SK-N-SH treated with all-trans-retinoic acid at 6 μM for 48 hours (cell line): Measurements from ENCODE around the gene CD101.
A peak's percentile ranks its signal among the peaks of the same experiment; 100 is the strongest.

Experiments
- ATAC-seq: fragments of 200-7000 bp; cut with Tn5 transposase; 3 replicates; pipeline ENCODE4 v1.9.1; 2020; ENCODE audit warnings: mild to moderate bottlenecking, moderate library complexity
- ARNTL ChIP-seq: fragments of 450-650 bp; formaldehyde crosslinking; IDR thresholded peaks from 2 replicates; pipeline ENCODE4 v1.5.0; 2020; ENCODE audit warnings: low read depth, mild to moderate bottlenecking, moderate library complexity, borderline replicate concordance
- BACH2 ChIP-seq: fragments of 250-450 bp; sonication (Bioruptor Pico); IDR thresholded peaks from 2 replicates; pipeline ENCODE4 v1.9.0; 2021; ENCODE audit warnings: mild to moderate bottlenecking, borderline replicate concordance
- CSDC2 ChIP-seq: fragments of 250-450 bp; sonication (Bioruptor Pico); IDR thresholded peaks from 2 replicates; pipeline ENCODE4 v1.5.0; 2020; ENCODE audit warnings: mild to moderate bottlenecking, moderate library complexity
- ESRRG ChIP-seq: fragments of 250-450 bp; sonication (Bioruptor Pico); IDR thresholded peaks from 2 replicates; pipeline ENCODE4 v1.6.1; 2021; ENCODE audit warnings: mild to moderate bottlenecking
- GLIS3 ChIP-seq: fragments of 250-450 bp; sonication (Bioruptor Pico); IDR thresholded peaks from 2 replicates; pipeline ENCODE4 v1.5.0; 2020; ENCODE audit warnings: mild to moderate bottlenecking, moderate library complexity
- ISL1 ChIP-seq: fragments of 250-450 bp; sonication (Bioruptor Pico); IDR thresholded peaks from 2 replicates; pipeline ENCODE4 v2.1.2; 2022; ENCODE audit warnings: mild to moderate bottlenecking, moderate library complexity
- OSR1 ChIP-seq: fragments of 250-450 bp; sonication (Bioruptor Pico); IDR thresholded peaks from 2 replicates; pipeline ENCODE4 v1.8.0; 2022; ENCODE audit warnings: moderate library complexity, mild to moderate bottlenecking, inconsistent platforms
- PPARA ChIP-seq: fragments of 250-450 bp; sonication (Bioruptor Pico); IDR thresholded peaks from 2 replicates; pipeline ENCODE4 v1.5.0; 2020; ENCODE audit warnings: mild to moderate bottlenecking, borderline replicate concordance
- SNAI2 ChIP-seq: fragments of 250-450 bp; sonication (Bioruptor Pico); IDR thresholded peaks from 2 replicates; pipeline ENCODE4 v1.5.0; 2020; ENCODE audit warnings: mild to moderate bottlenecking, moderate library complexity
- TCF4 ChIP-seq: fragments of 250-450 bp; sonication (Bioruptor Pico); IDR thresholded peaks from 2 replicates; pipeline ENCODE4 v1.8.0; 2021; ENCODE audit warnings: mild to moderate bottlenecking, moderate library complexity, borderline replicate concordance
- TOX ChIP-seq: fragments of 250-450 bp; sonication (Bioruptor Pico); IDR thresholded peaks from 2 replicates; pipeline ENCODE4 v1.8.0; 2021; ENCODE audit warnings: mild to moderate bottlenecking, moderate library complexity, borderline replicate concordance
- ZC3H10 ChIP-seq: fragments of 250-450 bp; sonication (Bioruptor Pico); IDR thresholded peaks from 2 replicates; pipeline ENCODE4 v1.5.1; 2021; ENCODE audit warnings: mild to moderate bottlenecking, moderate library complexity
- ZFP3 ChIP-seq: fragments of 250-450 bp; sonication (Bioruptor Pico); IDR thresholded peaks from 2 replicates; pipeline ENCODE4 v1.5.0; 2020; ENCODE audit warnings: mild to moderate bottlenecking, moderate library complexity
- ZFP30 ChIP-seq: fragments of 450-650 bp; formaldehyde crosslinking; IDR thresholded peaks from 2 replicates; pipeline ENCODE4 v1.5.0; 2022; ENCODE audit warnings: mild to moderate bottlenecking, moderate library complexity
- ZNF565 ChIP-seq: fragments of 450-650 bp; formaldehyde crosslinking; conservative IDR thresholded peaks from 2 replicates; pipeline ENCODE4 v1.5.0; 2020; ENCODE audit warnings: low read depth, mild to moderate bottlenecking, moderate library complexity
- ZNF8 ChIP-seq: fragments of 450-650 bp; formaldehyde crosslinking; IDR thresholded peaks from 2 replicates; pipeline ENCODE4 v1.5.0; 2020; ENCODE audit warnings: mild to moderate bottlenecking, moderate library complexity
- TF ChIP-seq, protein P1 (sequence below): fragments of 250-450 bp; sonication (Bioruptor Pico); IDR thresholded peaks from 2 replicates; pipeline ENCODE4 v1.8.0; 2020; ENCODE audit warnings: mild to moderate bottlenecking, moderate library complexity, borderline replicate concordance
- TF ChIP-seq, protein P2 (sequence below): fragments of 250-450 bp; sonication (Bioruptor Pico); IDR thresholded peaks from 2 replicates; pipeline ENCODE4 v1.5.1; 2021; ENCODE audit warnings: mild to moderate bottlenecking, moderate library complexity
- TF ChIP-seq, protein P3 (sequence below): fragments of 250-450 bp; sonication (Bioruptor Pico); IDR thresholded peaks from 2 replicates; pipeline ENCODE4 v1.5.1; 2020; ENCODE audit warnings: low read depth, mild to moderate bottlenecking, moderate library complexity
- TF ChIP-seq, protein P4 (sequence below): fragments of 250-450 bp; sonication (Bioruptor Pico); IDR thresholded peaks from 2 replicates; pipeline ENCODE4 v1.8.0; 2021; ENCODE audit warnings: low read depth, mild to moderate bottlenecking, moderate library complexity, borderline replicate concordance
- TF ChIP-seq, protein P5 (sequence below): fragments of 250-450 bp; sonication (Bioruptor Pico); IDR thresholded peaks from 2 replicates; pipeline ENCODE4 v1.5.0; 2020; ENCODE audit warnings: mild to moderate bottlenecking, moderate library complexity

CD101 gene

DNA sequence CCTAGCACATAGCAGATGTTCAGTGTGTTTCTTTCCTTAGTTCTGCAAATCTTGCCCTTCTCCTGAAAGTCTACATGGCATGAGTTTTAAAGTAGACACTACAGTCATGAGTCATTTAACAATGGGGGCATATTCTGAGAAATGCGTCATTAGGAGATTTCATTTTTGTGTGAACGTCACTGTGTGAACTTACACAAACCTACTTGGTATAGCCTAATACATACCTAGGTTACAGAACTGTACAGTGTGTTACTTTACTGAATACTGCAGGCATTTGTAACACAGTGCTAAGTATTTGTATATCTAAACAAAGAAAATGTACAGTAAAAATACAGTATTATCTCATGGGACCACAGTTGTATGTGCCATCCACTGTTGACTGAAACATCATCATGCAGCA, 68.6 kb downstream of the CD101 start:
- TF ChIP-seq ARNTL (CRISPR knock-in tag), result no peak
- TF ChIP-seq ESRRG (CRISPR knock-in tag), result no peak
- no peak for TF ChIP-seq TOX (CRISPR knock-in tag)
- TF ChIP-seq ZC3H10 (CRISPR knock-in tag), result no peak
- no peak for TF ChIP-seq ZFP3
- no peak for TF ChIP-seq TCF4
- no peak for TF ChIP-seq PPARA (CRISPR knock-in tag)
- TF ChIP-seq ZNF8 (CRISPR knock-in tag), result no peak
- TF ChIP-seq, protein P1, sequence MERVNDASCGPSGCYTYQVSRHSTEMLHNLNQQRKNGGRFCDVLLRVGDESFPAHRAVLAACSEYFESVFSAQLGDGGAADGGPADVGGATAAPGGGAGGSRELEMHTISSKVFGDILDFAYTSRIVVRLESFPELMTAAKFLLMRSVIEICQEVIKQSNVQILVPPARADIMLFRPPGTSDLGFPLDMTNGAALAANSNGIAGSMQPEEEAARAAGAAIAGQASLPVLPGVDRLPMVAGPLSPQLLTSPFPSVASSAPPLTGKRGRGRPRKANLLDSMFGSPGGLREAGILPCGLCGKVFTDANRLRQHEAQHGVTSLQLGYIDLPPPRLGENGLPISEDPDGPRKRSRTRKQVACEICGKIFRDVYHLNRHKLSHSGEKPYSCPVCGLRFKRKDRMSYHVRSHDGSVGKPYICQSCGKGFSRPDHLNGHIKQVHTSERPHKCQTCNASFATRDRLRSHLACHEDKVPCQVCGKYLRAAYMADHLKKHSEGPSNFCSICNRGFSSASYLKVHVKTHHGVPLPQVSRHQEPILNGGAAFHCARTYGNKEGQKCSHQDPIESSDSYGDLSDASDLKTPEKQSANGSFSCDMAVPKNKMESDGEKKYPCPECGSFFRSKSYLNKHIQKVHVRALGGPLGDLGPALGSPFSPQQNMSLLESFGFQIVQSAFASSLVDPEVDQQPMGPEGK (CRISPR knock-in tag), result no peak
- TF ChIP-seq, protein P2, sequence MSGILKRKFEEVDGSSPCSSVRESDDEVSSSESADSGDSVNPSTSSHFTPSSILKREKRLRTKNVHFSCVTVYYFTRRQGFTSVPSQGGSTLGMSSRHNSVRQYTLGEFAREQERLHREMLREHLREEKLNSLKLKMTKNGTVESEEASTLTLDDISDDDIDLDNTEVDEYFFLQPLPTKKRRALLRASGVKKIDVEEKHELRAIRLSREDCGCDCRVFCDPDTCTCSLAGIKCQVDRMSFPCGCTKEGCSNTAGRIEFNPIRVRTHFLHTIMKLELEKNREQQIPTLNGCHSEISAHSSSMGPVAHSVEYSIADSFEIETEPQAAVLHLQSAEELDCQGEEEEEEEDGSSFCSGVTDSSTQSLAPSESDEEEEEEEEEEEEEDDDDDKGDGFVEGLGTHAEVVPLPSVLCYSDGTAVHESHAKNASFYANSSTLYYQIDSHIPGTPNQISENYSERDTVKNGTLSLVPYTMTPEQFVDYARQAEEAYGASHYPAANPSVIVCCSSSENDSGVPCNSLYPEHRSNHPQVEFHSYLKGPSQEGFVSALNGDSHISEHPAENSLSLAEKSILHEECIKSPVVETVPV, result no peak
- no peak for TF ChIP-seq CSDC2 (CRISPR knock-in tag)
- no peak for TF ChIP-seq SNAI2 (CRISPR knock-in tag)
- ATAC-seq, result no peak

DNA sequence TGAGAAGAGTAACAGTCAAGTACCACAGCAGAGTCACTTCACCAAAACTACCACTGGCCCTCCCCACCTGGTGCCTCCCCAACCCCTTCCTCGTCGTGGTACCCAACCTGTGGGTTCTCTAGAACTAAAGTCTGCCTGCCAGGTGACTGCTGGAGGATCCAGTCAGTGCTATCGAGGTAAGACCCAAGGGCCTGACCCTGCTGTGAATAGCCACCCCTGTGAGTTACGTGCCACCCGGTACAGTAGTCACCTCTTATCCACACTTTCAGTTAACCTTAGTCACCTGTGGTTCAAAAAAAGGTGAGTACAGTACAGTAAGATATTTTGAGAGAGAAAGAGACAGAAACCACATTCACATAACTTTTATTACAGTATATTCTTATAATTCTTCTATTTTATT, 75.1 kb downstream of the CD101 start:
- TF ChIP-seq, protein P1 (CRISPR knock-in tag), result no peak
- no peak for TF ChIP-seq ZFP30 (CRISPR knock-in tag)
- TF ChIP-seq, protein P3, sequence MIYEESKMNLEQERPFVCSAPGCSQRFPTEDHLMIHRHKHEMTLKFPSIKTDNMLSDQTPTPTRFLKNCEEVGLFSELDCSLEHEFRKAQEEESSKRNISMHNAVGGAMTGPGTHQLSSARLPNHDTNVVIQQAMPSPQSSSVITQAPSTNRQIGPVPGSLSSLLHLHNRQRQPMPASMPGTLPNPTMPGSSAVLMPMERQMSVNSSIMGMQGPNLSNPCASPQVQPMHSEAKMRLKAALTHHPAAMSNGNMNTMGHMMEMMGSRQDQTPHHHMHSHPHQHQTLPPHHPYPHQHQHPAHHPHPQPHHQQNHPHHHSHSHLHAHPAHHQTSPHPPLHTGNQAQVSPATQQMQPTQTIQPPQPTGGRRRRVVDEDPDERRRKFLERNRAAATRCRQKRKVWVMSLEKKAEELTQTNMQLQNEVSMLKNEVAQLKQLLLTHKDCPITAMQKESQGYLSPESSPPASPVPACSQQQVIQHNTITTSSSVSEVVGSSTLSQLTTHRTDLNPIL (CRISPR knock-in tag), result no peak
- no peak for TF ChIP-seq ZNF565 (CRISPR knock-in tag)
- TF ChIP-seq, protein P2, result no peak
- no peak for TF ChIP-seq ZNF8 (CRISPR knock-in tag)
- TF ChIP-seq GLIS3, result no peak
- no peak for TF ChIP-seq PPARA (CRISPR knock-in tag)
- TF ChIP-seq OSR1, result no peak
- TF ChIP-seq ESRRG (CRISPR knock-in tag), result no peak
- TF ChIP-seq CSDC2 (CRISPR knock-in tag), result no peak

DNA sequence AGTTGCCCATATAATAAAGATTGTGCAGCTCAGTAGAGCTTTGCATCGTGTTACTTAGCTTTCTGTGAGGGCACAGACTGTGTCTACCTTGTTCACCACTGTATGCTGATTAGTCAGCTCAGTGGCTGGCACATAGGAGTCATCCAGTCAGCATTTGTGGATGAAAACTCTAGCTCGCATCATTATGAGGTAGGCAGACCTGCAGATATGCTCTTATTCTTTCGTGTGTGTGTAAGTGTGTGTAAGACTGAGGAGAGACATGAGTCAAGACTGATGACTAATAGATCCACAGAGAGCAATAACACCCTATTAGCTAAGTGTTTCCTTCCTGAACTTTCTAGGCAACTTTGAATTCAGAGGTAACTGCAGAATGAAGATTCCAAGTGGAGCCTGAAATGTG, 75.7 kb downstream of the CD101 start:
- ATAC-seq, result peak; percentile 92
- TF ChIP-seq ZFP3, result no peak
- TF ChIP-seq, protein P4, sequence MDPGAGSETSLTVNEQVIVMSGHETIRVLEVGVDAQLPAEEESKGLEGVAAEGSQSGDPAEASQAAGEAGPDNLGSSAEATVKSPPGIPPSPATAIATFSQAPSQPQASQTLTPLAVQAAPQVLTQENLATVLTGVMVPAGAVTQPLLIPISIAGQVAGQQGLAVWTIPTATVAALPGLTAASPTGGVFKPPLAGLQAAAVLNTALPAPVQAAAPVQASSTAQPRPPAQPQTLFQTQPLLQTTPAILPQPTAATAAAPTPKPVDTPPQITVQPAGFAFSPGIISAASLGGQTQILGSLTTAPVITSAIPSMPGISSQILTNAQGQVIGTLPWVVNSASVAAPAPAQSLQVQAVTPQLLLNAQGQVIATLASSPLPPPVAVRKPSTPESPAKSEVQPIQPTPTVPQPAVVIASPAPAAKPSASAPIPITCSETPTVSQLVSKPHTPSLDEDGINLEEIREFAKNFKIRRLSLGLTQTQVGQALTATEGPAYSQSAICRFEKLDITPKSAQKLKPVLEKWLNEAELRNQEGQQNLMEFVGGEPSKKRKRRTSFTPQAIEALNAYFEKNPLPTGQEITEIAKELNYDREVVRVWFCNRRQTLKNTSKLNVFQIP, result no peak
- no peak for TF ChIP-seq ARNTL (CRISPR knock-in tag)
- no peak for TF ChIP-seq CSDC2 (CRISPR knock-in tag)
- no peak for TF ChIP-seq TOX (CRISPR knock-in tag)
- no peak for TF ChIP-seq ESRRG (CRISPR knock-in tag)
- TF ChIP-seq, protein P3 (CRISPR knock-in tag), result no peak
- no peak for TF ChIP-seq ZFP30 (CRISPR knock-in tag)
- TF ChIP-seq ZC3H10 (CRISPR knock-in tag), result no peak
- TF ChIP-seq BACH2, result no peak
- TF ChIP-seq ISL1, result no peak
- TF ChIP-seq, protein P1 (CRISPR knock-in tag), result no peak
- TF ChIP-seq, protein P5, sequence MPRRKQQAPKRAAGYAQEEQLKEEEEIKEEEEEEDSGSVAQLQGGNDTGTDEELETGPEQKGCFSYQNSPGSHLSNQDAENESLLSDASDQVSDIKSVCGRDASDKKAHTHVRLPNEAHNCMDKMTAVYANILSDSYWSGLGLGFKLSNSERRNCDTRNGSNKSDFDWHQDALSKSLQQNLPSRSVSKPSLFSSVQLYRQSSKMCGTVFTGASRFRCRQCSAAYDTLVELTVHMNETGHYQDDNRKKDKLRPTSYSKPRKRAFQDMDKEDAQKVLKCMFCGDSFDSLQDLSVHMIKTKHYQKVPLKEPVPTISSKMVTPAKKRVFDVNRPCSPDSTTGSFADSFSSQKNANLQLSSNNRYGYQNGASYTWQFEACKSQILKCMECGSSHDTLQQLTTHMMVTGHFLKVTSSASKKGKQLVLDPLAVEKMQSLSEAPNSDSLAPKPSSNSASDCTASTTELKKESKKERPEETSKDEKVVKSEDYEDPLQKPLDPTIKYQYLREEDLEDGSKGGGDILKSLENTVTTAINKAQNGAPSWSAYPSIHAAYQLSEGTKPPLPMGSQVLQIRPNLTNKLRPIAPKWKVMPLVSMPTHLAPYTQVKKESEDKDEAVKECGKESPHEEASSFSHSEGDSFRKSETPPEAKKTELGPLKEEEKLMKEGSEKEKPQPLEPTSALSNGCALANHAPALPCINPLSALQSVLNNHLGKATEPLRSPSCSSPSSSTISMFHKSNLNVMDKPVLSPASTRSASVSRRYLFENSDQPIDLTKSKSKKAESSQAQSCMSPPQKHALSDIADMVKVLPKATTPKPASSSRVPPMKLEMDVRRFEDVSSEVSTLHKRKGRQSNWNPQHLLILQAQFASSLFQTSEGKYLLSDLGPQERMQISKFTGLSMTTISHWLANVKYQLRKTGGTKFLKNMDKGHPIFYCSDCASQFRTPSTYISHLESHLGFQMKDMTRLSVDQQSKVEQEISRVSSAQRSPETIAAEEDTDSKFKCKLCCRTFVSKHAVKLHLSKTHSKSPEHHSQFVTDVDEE (CRISPR knock-in tag), result no peak
- TF ChIP-seq SNAI2 (CRISPR knock-in tag), result no peak

More for the DNA sequence above, 75.1 kb downstream of the CD101 start:
- no peak for ATAC-seq
